ENCODE measurements around the gene UBE2Q2.
A peak's percentile ranks its signal among the peaks of the same experiment; 100 is the strongest.

The UBE2Q2 gene

GRCh38 chr15:75920079-75920478 is 76.8 kb downstream of the UBE2Q2 start:
- Histone ChIP-seq H3K9ac (no peak overlapping the region), H3K79me2 (no peaks in the 10 kb centered on the region), H3K4me3 (ENCODE audit: low read depth, low read length) (no peak overlapping the region), H2AFZ (no peak overlapping the region), H3K4me2 (ENCODE audit: low read length) (no peak overlapping the region), H3K27ac (no peak overlapping the region), H3K36me3 (ENCODE audit: control insufficient read depth, insufficient read depth, low read length) (no peaks in the 10 kb centered on the region), H3K9me3 (ENCODE audit: control insufficient read depth, low read length) (no peaks in the 10 kb centered on the region), H3K27me3 (ENCODE audit: control insufficient read depth, insufficient read depth, low read length) (no peaks in the 10 kb centered on the region), H3K4me1 (no peaks in the 10 kb centered on the region)
- no peak for TF ChIP-seq CTCF (IDR thresholded peaks at IDR 0.05)

GRCh38 chr15:75921732-75922703 is 78.8 kb downstream of the UBE2Q2 start:
- Histone ChIP-seq H3K4me2 (ENCODE audit: low read length) (no peak overlapping the region), H2AFZ (no peak overlapping the region), H3K36me3 (ENCODE audit: control insufficient read depth, insufficient read depth, low read length) (no peaks in the 10 kb centered on the region), H3K27ac (no peak overlapping the region), H3K79me2 (no peaks in the 10 kb centered on the region), H3K4me1 (no peaks in the 10 kb centered on the region), H3K9me3 (ENCODE audit: control insufficient read depth, low read length) (no peaks in the 10 kb centered on the region), H3K4me3 (ENCODE audit: low read depth, low read length) (no peak overlapping the region), H3K27me3 (ENCODE audit: control insufficient read depth, insufficient read depth, low read length) (no peaks in the 10 kb centered on the region), H3K9ac (no peak overlapping the region)
- peak; percentile 8 for TF ChIP-seq CTCF (IDR thresholded peaks at IDR 0.05)

GRCh38 chr15:75923756-75924155 is 80.5 kb downstream of the UBE2Q2 start:
- Histone ChIP-seq H3K27me3 (ENCODE audit: control insufficient read depth, insufficient read depth, low read length) (no peaks in the 10 kb centered on the region), H3K36me3 (ENCODE audit: control insufficient read depth, insufficient read depth, low read length) (no peaks in the 10 kb centered on the region), H2AFZ (no peak overlapping the region)

GRCh38 chr15:75924576-75924975 is 81.3 kb downstream of the UBE2Q2 start:
- H3K4me2 ChIP-seq (ENCODE audit: low read length) = no peak overlapping the region
- no peak for TF ChIP-seq CTCF (IDR thresholded peaks at IDR 0.05)
- H3K9ac ChIP-seq = no peak overlapping the region
- H2AFZ ChIP-seq = no peak overlapping the region
- no peaks in the 10 kb centered on the region for H3K9me3 ChIP-seq (ENCODE audit: control insufficient read depth, low read length)
- H3K4me3 ChIP-seq (ENCODE audit: low read depth, low read length) = no peak overlapping the region
- no peaks in the 10 kb centered on the region for H3K27me3 ChIP-seq (ENCODE audit: control insufficient read depth, insufficient read depth, low read length)
- no peaks in the 10 kb centered on the region for H3K36me3 ChIP-seq (ENCODE audit: control insufficient read depth, insufficient read depth, low read length)
- H3K4me1 ChIP-seq = no peaks in the 10 kb centered on the region
- no peaks in the 10 kb centered on the region for H3K79me2 ChIP-seq
- no peak overlapping the region for H3K27ac ChIP-seq

More at GRCh38 chr15:75923756-75924155, 80.5 kb downstream of the UBE2Q2 start:
- no peaks in the 10 kb centered on the region for H3K4me1 ChIP-seq
- H3K9me3 ChIP-seq (ENCODE audit: control insufficient read depth, low read length) = no peaks in the 10 kb centered on the region
- H3K79me2 ChIP-seq = no peaks in the 10 kb centered on the region
- H3K27ac ChIP-seq = no peak overlapping the region
- no peak overlapping the region for H3K4me3 ChIP-seq (ENCODE audit: low read depth, low read length)
- no peak for TF ChIP-seq CTCF (IDR thresholded peaks at IDR 0.05)
- H3K9ac ChIP-seq = no peak overlapping the region
- no peak overlapping the region for H3K4me2 ChIP-seq (ENCODE audit: low read length)
